Pulmonary artery endothelial cell (primary cell): ENCODE results near the gene RAI14. TPM values are rescaled to one million over a fixed set of nuclear protein-coding genes. Genes with fewer than 3 reads are reported as not detected.
"Not testable (repeated sequence)": the region's sequence is repeated elsewhere in the genome, so short reads cannot be mapped to it uniquely, and the experiment has no call there.

ENCODE experiments used
- DNase-seq: peaks from one replicate; pipeline ENCODE4 v3.0.0-alpha.2; 2011; ENCODE audit warnings: low read depth, low spot score
- total RNA-seq: library from RNA; depleted of rRNA; stranded (reverse); fragments of >200 nt; gene quantifications from 2 replicates; pipeline ENCODE4 v1.2.3, GENCODE V29; 2014

The RAI14 gene
- total RNA-seq, 1 donor from 2014 or later = 219 TPM

DNA sequence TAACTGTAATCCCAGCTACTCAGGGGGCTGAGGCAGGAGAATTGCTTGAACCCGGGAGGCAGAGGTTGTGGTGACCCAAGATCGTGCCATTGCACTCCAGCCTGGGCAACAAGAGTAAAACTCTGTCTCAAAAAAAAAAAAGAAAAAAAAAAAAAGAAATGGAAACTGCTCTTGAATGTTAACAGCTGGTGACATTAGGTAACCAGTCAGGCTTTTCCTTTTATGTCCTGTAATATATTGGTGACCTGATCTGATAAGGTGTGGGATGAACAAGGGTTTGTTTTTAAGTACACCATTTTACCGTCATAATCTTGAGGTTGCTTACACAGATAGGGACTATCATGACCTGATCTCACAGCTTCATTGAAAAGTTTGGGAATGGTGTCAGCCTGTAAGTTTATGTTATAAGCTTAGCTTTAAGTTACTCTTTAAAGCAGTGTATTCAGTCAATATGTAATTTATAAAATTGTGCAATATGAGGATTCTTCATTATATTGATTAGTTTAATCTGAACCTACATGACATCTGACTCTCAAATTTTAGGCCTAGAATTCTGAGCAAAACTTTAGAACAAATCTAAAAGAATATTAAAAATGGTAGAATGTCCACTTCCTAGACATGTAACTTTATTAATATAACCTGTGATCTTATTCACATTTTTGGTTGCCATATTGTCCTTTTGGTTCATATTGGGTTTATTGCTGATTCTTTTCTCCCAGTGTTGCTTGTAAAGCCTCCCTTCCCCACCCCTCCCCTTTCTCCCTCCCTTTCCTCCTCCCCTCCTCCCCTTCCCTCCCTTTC, 41.4 kb downstream of the RAI14 start:
- DNase-seq = no peak

DNA sequence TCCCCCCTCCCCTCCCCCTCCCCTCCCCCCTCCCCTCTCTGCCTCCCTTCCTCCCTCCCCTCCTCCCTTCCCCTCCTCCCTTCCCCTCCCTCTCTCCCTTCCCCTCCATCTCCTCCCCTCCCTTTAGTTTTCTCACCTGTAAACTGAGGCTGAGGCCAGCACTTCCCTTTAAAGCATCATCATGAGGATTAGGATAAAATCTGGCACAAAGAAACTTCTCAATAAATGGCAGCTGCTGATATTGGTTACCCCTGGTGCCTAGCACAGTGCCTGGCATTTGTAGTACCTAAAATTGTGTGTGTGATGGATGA, 41.9 kb downstream of the RAI14 start:
- DNase-seq = no peak

DNA sequence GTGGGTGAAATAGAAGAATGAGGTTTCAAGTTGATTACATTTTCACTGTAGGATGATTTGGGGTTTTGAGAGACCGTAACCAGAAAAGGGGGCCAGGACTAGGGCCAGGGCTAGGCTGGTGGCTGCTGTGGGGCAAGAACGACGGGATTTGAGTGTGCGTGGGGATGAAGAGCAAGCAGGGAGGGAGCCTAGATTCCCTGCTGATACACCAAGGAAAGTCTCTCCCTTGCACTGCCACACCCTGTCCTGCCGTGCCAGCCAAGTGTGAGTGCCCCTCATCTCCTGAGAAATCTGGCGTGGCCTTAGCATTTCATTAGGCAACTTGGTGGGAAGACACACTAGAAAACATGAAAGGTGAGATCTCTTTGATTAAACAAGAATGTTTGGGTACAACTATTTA, 42.6 kb downstream of the RAI14 start:
- no peak for DNase-seq

DNA sequence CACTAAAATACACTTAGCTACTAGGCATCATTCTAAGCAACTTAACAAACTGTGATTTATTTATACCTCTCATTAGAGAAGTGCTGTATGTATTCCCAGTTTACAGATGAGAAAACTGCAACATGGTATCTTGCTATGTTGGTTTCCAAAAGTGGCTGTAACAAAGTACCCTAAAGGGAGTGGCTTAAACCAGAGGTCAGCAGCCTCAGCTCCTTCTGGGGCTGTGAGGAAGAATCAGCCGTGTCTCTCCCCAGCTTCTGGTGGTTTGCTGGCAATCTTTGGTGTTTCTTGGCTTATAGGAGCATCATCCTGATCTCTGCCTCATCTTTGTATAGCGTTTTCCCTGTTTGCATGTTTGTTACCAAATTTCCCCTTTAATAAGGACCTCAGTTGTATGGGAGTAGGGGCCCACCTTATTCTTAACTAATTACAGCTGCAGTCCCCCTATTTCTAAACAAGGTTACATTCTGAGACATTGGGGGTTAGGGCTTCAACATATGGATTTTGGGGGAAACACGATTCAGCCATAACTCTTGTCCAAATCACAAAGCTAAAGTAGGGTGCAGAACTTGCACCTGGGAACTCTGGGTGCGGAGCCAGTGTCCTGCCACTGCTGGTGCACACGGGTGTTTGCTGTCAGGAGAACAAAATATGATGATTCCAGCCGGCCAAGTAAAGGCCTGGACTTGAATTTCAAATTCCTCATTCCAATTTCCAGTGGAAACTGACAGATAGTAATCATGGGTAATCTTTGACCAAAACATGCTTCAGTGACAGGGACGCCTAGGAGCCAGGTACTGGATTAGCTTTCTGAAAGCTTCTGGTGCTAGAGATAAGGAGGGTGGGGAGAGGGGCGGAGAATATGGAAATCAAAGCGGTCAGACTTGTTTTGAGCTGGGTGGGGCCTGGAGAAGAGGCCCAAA, 43.3 kb downstream of the RAI14 start:
- DNase-seq = no peak

DNA sequence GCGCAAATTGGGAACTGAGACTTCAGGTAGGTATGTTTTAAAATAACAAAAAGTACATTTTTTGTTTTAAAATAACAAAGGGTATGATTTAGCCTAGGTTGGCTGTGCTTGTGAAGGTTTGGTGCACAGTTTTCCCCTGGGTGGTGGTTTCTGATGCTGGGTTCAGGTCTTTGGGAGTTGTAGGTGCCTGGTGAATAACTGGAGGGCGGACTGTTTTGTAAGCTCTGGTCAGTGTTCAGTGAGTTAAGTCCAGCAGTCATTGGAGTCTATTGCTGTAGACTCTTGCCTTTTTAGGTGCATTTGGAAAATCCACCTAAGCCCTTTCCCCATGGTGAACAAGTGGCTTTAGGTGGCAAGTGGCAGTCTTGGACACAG, 43.9 kb downstream of the RAI14 start:
- DNase-seq = no peak

DNA sequence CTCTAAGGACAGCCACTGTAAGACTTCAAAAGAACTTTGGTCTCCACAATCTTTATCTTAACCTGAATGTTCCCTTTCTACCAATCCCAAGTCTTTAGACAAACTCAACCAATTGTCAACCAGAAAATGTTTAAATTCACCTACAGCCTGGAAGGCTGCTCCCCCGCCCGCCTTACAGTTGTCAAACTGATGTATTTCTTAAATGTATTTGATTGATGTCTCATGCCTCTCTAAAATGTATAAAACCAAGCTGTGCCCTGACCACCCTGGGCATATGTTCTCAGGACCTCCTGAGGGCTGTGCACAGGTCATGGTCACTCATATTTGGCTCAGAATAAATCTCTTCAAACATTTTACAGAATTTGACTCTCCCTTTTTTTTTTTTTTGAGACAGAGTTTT, 45.3 kb downstream of the RAI14 start:
- not testable (repeated sequence) for DNase-seq

DNA sequence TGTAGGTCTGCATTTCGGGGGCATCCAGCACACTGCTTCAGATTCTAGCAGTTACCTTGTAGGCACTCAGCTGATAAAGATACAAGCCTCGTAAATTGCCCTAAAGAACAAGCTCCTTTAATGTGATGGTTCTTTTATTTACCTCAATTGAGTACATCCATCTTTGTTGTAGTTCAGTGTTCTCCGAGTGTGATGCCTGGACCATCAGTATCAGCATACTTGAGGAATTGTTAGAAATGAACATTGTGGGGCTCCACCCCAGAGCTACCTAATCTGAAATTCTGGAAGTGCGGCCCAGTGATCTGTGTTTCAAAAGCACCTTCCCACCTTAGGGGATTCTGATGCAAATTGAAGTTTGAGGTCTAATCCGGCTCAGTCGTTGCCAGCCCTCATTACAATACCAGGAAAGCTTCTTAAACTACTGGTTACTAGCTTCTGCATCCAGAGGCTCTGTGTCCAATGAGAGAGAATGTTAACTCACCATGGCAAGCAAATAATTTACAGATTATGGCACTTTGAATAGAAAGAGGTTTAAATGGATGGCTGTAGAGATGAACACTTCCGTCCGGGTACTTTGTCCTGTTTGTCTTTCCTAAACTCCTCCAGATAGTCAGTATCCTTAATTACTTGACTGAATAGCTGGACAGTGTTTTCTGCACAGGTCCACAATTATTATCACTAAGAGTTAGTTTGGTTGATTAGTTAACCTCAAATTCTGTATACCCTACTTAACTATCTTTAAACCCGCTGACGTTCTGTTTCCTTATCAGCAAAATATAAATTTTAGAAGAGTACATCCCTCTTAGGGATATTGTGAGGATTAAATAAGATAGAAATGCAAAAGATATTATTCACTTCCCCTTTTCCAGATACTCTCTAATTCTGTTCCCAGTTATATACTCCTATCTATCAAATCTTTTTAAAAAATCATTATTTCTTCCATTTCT, 47.9 kb downstream of the RAI14 start:
- DNase-seq = no peak

DNA sequence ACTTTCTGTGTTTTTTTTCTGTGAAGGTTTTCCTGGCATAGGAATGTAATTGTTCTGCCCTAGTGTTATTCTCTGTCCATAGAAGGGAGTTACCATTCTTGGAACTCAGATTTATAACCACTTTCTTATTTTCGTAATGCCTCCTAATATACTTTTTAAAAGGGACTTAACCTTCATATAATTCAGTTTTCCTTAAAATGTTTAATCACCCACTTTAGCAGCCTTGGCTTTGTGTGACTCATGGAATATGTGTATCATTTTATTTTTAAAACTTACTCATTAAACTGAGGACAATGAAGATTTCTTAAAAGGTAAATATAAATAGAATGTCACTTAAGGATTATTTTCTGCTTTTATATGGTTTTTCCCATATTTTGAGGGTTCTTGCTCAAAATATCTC, 50.0 kb downstream of the RAI14 start:
- DNase-seq = no peak

DNA sequence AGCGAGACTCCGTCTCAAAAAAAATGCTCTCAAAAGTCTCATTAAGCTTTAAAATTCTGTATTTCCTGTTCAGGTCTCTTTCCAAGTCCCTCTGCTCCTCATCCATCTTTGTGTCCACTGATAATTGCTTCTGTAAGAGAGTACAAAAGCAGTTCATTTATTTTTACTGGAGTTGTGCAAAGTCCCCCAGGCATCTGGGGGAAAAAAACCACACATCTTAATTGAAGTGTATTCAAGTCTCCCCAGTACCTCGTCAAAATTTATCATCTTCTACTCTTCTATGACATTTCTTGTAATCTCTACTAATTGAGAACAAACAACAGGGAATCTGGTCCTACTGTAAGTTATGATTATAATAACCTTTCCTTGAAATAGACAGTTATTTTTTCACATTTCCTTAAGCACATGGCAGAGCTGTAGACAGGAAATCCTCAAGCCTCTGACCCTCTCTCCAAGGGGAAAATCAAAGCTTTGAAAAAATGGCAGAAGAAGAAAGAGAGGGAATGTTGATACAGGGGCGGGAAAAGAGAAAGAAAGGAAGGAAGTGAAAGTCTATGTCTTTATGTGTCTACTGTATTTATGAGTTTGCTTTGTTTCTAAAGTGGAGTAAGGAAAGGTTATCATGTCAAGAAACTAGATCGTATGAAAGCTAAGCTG, 51.5 kb downstream of the RAI14 start:
- peak; percentile 62 for DNase-seq

DNA sequence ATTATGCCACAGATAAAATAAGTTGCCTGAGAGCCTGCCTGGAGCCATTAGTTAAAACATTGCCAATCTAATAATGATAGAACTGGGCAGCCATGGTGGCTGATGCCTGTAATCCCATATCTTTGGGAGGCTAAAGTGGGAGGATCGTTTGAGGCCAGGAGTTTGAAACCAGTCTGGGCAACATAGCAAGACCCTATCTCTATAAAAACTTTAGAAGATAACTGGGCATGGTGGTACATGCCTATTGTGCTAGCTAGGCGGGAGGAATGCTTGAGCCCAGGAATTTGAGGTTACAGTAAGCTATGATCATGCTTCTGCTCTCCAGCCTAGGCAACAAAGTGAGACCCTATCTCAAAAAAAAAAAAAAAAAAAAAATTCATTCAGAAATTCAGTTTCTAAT, 52.6 kb downstream of the RAI14 start:
- no peak for DNase-seq

DNA sequence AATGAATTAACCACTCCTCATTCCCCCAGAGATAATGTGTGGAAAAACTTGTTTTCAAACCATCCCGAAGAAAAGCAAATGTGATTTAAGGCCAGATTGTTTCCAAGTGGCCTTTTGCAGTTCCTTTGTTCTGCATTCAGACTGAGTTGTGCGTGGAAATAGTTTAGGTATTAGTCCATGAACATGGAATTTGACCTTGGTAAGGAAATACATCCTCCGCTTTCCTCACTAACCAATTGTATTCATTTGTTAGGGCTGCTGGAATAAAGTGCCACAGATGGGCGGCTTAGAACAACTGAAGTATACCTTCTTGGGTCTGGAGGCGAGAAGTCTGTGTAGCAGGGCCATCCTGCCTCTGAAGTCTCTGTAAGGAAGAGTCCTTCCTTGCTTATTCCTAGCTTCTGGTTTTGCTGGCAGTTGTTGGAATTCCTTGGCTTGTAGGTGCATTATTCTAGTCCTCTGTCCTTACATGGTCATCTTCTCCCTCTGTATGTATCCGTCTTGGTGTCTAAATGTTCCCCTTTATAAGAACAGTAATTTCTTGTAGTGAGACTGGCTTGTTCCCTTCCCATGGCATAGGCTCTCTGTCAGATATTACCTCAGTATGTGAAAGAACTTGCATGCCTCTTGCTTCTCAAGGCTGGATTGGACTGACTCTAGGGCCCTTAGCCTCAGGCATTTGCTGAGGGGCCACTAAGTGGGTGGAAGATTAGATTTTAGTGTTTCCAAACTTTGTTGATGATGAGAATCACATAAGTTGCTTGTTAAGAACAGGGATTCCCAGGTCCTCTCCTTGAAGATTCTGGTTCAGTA, 53.9 kb downstream of the RAI14 start:
- peak; percentile 93 for DNase-seq

DNA sequence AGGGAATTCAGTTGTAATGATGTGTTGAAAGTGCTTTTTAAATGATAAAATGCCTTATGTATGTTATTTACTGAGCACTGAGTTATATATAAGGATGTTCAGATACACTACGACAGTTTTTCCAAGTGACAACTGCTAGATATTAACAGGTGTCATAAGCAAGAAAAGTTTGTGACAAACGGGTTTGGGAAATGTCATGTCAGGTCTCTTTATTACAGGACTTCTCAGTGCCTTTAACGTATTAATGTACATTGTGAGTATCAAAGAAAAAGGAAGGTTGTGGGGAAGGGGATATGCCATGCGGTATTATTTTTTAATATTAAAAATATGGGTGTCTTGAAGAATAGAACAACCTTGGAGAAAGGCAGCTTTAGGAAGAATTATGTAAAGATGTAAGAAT, 56.4 kb downstream of the RAI14 start:
- no peak for DNase-seq

DNA sequence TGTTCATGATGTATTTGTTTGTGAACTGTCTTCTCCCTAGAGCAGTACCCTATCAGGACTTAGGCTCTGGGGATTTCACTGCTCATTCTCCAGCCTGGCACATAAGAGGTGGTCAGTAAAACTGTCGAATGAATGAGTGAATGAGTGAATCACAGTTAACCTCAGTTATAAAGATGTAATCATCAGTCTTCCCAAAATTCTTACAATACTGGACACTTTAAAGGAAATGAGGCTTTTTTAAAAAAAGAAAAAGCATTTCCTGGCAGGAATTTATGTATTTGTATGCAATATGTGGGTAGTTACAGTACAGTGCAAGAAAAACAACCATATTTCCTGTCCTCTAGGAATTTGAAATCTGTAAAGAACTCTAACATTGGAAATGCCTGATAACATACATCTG, 59.6 kb downstream of the RAI14 start:
- DNase-seq = peak; percentile 78

DNA sequence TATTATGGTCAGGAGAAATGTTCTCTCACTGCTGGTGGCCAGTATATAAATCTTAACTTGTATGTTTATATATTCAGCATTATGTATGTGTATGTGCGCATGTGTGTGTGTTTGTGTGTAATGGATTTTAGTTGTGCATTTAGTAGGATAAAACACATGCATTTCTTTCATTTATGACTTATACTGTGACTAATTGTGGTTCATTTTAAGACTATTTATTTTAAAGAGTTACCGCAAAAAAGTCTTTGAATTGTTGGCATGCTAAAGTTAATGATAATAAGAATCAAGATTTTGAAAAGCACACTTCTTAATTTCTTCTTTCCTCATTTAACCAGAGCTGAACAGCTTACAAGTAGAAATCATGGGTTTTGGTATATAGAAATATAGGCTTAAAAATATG, 60.9 kb downstream of the RAI14 start:
- DNase-seq = no peak

DNA sequence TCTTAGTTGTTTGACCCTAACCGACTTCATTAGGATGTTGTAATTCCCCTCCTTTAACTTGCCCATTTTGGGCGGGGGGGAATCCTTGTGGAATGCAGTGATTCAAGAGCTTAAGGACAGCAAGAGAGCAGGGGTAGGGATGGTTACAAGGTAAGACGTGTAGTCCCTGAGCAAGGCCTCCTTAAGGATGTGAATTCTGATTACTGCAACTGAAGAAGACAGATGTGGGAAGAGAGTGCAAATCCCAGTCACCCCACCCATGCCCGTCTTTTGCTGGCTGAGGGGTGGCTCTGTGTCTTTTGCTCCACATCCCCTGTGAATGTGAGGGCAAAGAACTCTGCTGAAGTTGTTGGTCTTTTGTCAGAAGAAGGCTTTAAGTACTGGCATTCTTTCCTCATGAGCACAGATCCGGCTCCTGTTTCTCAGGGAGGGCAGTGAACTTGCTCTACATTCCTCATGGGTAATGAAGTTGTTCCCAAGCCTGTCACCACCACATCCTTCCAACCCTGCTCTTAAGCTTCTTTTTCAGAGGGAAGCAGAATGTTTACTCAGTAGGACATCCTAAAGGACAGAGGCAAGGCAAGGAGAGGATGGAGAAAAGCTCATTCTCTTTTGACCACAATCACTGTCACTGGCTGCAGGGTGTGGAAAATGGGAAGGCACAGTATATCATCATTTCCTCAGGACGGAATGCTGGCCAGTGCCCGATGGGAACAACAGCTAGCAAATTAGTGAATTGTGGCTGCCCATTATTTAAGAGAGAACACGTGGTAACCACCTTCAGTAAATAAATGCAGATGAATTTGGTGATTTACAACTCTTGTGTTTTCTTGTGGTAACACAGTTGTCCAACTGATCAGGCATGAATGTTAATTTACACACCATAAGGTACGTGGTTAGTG, 61.5 kb downstream of the RAI14 start:
- DNase-seq = peak; percentile 97

DNA sequence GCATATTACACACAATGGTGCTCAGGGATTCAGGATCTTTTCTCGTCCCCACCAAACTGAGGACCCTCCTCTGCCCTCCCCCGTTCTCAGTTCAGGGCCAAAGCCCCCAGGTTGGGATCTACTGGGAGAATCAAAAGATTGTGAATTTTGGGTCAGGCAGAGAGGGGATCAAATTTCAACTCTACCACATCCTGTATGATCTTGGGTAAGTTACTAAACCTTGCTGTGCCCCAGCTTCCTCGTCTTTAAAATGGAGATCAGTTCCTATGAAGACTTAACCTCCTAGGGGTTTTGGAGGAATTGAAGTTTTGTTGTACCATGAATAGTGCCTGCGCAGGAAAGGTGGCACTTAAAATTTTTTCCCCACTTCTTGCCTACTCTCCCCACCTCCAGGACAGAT, 62.4 kb downstream of the RAI14 start:
- no peak for DNase-seq

DNA sequence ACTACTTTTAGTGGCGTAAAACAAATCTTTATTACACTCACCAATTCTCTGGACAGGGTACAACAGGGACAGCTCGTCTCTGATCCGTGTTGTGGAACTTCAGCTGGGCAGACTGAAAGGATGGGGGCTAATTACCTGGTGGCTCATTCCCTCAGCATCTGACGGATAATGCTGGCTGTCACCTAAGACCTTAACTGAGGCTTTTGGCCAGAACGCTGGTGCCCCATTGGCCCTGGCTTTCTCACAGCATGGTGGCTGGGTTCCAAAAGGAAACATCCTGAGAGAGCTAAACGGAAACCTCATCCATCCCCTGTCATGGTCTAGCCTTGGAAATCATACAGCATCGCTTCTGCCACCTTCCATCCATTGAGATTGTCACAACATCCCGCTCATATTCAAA, 62.9 kb downstream of the RAI14 start:
- DNase-seq = no peak

DNA sequence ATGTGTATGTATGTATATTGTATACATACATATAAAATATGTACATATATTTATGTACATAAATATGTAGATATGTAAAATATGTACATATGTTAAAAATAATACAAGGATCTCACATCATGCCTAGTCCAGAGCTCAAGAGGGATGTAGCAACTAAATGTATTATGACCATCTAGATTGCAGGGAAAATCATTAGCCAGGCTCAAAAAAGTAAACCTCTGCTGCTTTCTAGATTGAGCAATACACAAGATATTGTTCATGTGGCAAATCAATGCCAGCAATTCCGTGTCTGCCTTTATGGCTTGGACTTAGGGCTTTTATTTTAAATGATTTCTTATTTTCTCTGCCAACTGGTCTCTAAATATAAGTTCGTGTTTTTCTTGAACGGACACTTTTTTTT, 65.2 kb downstream of the RAI14 start:
- DNase-seq = no peak

DNA sequence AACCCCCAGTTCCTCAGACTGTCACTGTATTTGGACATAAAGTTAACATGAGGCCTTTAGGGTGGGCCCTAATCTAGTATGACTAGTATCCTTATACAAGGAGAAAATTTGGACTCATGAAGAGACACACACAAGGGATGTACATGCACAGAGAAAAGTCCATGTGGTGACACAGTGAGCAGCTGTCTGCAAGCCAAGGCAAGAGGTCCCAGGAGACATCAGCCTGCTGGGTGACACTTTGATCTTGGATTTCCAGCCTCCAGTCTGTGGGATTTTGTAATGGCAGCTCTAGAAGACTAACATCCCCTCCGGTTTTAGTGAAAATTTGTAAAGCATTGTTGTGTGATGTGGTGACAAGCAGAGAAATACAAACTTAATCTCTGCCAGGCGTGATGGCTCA, 66.1 kb downstream of the RAI14 start:
- DNase-seq = no peak
